ENCODE results near the gene CDC42BPA.

- TF ChIP-seq SMC3 (IDR thresholded peaks at IDR 0.05) = no peak
- TF ChIP-seq KDM1A (IDR thresholded peaks at IDR 0.05; ENCODE audit: low read depth) = no peak
- TF ChIP-seq CTCF (IDR thresholded peaks at IDR 0.05) = no peak
- TF ChIP-seq EP300 (IDR thresholded peaks at IDR 0.05) = no peak
- TF ChIP-seq HMGXB4 (CRISPR knock-in tag; IDR thresholded peaks at IDR 0.05; ENCODE audit: borderline replicate concordance) = no peak
- TF ChIP-seq REST (IDR thresholded peaks at IDR 0.05) = no peak
- no peak for TF ChIP-seq MAZ (IDR thresholded peaks at IDR 0.05; ENCODE audit: borderline replicate concordance, low read depth, low read length)
- no peak for TF ChIP-seq JUNB (IDR thresholded peaks at IDR 0.05)
- TF ChIP-seq CBX8 (IDR thresholded peaks at IDR 0.05) = no peak
- no peak for TF ChIP-seq USF2 (IDR thresholded peaks at IDR 0.05)
- TF ChIP-seq MYC (IDR thresholded peaks at IDR 0.05; ENCODE audit: borderline replicate concordance, low read length) = no peak
- TF ChIP-seq RNF2 (IDR thresholded peaks at IDR 0.05; ENCODE audit: borderline replicate concordance, low read depth) = no peak
- TF ChIP-seq POLR2A (IDR thresholded peaks at IDR 0.05; ENCODE audit: low read length) = no peak
Observed at GRCh38 chr1:227068883-227069282, 249.4 kb downstream of the CDC42BPA start.
